ENCODE measurements around the gene GRAMD1A.

Gene GRAMD1A

DNA sequence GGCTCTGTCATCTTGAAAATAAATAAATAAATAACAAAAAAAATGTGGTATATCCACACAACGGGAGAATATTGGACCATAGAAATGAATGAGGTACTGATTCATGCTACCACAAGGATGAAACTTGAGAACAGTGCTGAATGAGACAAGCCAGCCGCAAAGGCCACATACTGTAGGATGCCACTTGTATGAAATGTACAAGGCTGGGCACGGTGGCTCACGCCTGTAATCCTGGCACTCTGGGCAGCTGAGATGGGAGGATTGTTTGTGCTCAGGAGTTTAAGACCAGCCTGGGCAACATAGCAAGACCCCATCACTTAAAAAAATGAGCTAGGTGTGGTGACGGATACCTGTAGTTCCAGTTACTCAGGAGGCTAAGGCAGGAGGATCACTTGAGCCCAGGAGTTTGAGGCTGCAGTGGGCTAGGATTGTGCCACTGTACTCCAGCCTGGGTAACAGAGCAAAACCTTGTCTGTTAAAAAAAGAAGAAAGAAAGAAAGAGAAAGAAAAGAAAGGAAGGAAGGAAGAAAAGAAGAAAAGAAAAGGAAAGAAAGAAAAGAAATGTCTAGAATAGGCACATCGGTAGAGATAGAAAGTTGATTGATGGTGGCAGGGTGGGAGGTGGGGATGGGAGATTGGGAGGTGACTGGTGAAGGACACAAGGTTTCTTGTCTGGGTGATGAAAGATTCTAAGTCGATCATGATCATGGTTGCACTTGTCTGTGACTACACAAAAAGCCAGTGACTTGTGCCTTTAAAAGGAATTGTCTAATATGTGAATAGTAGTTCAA lies 61.7 kb downstream of the GRAMD1A start:
- no peak for DNase-seq (ENCODE audit: low read depth)
- TF ChIP-seq MYC (IDR thresholded peaks at IDR 0.05; ENCODE audit: low read depth, low read length): no peak
- no peak for TF ChIP-seq MAX (IDR thresholded peaks at IDR 0.05; ENCODE audit: low read depth, low read length)
- TF ChIP-seq POLR2A (IDR thresholded peaks at IDR 0.05; ENCODE audit: extremely low read depth, insufficient read length): no peak
- TF ChIP-seq CTCF (IDR thresholded peaks at IDR 0.05; ENCODE audit: low read depth, low read length): no peak
- no peak overlapping the region for H3K4me3 ChIP-seq (ENCODE audit: low read depth, low read length)

GRCh38 chr19:35062942-35063341 lies 62.8 kb downstream of the GRAMD1A start:
- no peak for DNase-seq (ENCODE audit: low read depth)
- TF ChIP-seq POLR2A (IDR thresholded peaks at IDR 0.05; ENCODE audit: extremely low read depth, insufficient read length) (no peak), MYC (IDR thresholded peaks at IDR 0.05; ENCODE audit: low read depth, low read length) (no peak), CTCF (IDR thresholded peaks at IDR 0.05; ENCODE audit: low read depth, low read length) (no peak), MAX (IDR thresholded peaks at IDR 0.05; ENCODE audit: low read depth, low read length) (no peak)
- H3K4me3 ChIP-seq (ENCODE audit: low read depth, low read length): no peak overlapping the region

- DNase-seq (ENCODE audit: low read depth): peak; percentile 8
- no peak for TF ChIP-seq MYC (IDR thresholded peaks at IDR 0.05; ENCODE audit: low read depth, low read length)
- no peak for TF ChIP-seq POLR2A (IDR thresholded peaks at IDR 0.05; ENCODE audit: extremely low read depth, insufficient read length)
- TF ChIP-seq CTCF (IDR thresholded peaks at IDR 0.05; ENCODE audit: low read depth, low read length): no peak
- TF ChIP-seq MAX (IDR thresholded peaks at IDR 0.05; ENCODE audit: low read depth, low read length): no peak
These were observed 64.1 kb downstream of the GRAMD1A start for GRCh38 chr19:35063940-35064818.

DNA sequence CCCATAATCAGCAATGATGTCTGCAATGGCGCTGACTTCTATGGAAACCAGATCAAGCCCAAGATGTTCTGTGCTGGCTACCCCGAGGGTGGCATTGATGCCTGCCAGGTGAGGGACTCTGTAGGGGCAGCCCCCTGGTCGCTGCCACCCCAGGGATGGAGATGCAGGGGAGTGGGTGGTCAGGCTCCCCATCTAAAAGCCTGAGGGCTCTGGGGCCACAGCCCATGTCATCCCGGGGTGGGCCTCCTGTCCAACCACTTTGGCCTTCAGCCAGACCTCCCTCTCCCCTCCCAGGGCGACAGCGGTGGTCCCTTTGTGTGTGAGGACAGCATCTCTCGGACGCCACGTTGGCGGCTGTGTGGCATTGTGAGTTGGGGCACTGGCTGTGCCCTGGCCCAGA lies 65.5 kb downstream of the GRAMD1A start:
- no peak overlapping the region for H3K4me3 ChIP-seq (ENCODE audit: low read depth, low read length)
- TF ChIP-seq CTCF (IDR thresholded peaks at IDR 0.05; ENCODE audit: low read depth, low read length) (no peak), POLR2A (IDR thresholded peaks at IDR 0.05; ENCODE audit: extremely low read depth, insufficient read length) (no peak), MAX (IDR thresholded peaks at IDR 0.05; ENCODE audit: low read depth, low read length) (no peak), MYC (IDR thresholded peaks at IDR 0.05; ENCODE audit: low read depth, low read length) (no peak)
- no peak for DNase-seq (ENCODE audit: low read depth)

More at GRCh38 chr19:35063940-35064818, 64.1 kb downstream of the GRAMD1A start:
- H3K4me3 ChIP-seq (ENCODE audit: low read depth, low read length): no peak overlapping the region

GRCh38 chr19:35066121-35066520 lies 66.0 kb downstream of the GRAMD1A start:
- TF ChIP-seq MAX (IDR thresholded peaks at IDR 0.05; ENCODE audit: low read depth, low read length) (no peak), POLR2A (IDR thresholded peaks at IDR 0.05; ENCODE audit: extremely low read depth, insufficient read length) (no peak), CTCF (IDR thresholded peaks at IDR 0.05; ENCODE audit: low read depth, low read length) (no peak), MYC (IDR thresholded peaks at IDR 0.05; ENCODE audit: low read depth, low read length) (no peak)
- no peak for DNase-seq (ENCODE audit: low read depth)

More at GRCh38 chr19:35066121-35066520, 66.0 kb downstream of the GRAMD1A start:
- no peak overlapping the region for H3K4me3 ChIP-seq (ENCODE audit: low read depth, low read length)

Data from NB4 (cell line).